ENCODE data around the gene GSTP1. TPM values are rescaled to one million over a fixed set of nuclear protein-coding genes. Genes with fewer than 3 reads are reported as not detected.
"Not testable (repeated sequence)": the region's sequence is repeated elsewhere in the genome, so short reads cannot be mapped to it uniquely, and the experiment has no call there.

GSTP1 gene
- total and polyA plus RNA-seq, 11 donors, result 294 to 830 (median 393) TPM

- intact Hi-C loops (cut with DNase I), result no loop called here
- DNase-seq, result peak; percentile 65 to 87 (median 71)
- ATAC-seq, result peak; percentile 86 to 93 (median 91)
- Histone ChIP-seq H3K36me3 (no peaks in the 10 kb centered on the region), H3K4me3 (no peak overlapping the region), H3K27me3 (no peaks in the 10 kb centered on the region), H3K27ac (peak overlapping the region in 10 of 12 donors; percentile 0 to 83 (median 38)), H3K9me3 (no peaks in the 10 kb centered on the region), H3K4me1 (peaks cover 0 to 15% (median 10%) of the 10 kb centered on the region in 12 donors)
- TF ChIP-seq POLR2A (IDR thresholded peaks at IDR 0.05) (no peak), CTCF (IDR thresholded peaks at IDR 0.05) (peak in 9 of 12 donors; percentile 12 to 57 (median 31))
- 18 to 26% (median 23%) methylated on average over 6 to 8 of the region's 8 CpGs for WGBS, 4 donors
Measured at GRCh38 chr11:67545280-67545679, 38.3 kb upstream of the GSTP1 start.

- 86 to 93% (median 91%) methylated on average over 4 of the region's 4 CpGs for whole genome bisulfite sequencing, 4 donors
- H3K36me3 ChIP-seq; H3K27me3 ChIP-seq; H3K4me3 ChIP-seq; H3K9me3 ChIP-seq; intact Hi-C loops (cut with DNase I); H3K27ac ChIP-seq; ATAC-seq; DNase-seq: not testable (repeated sequence)
- H3K4me1 ChIP-seq, result peaks cover 0 to 15% (median 10%) of the 10 kb centered on the region in 12 donors
Measured at GRCh38 chr11:67548112-67548511, 35.5 kb upstream of the GSTP1 start.

- WGBS, 4 donors, result 87 to 91% (median 90%) methylated on average over 9 of the region's 9 CpGs
- intact Hi-C loops (cut with DNase I), result no loop called here
- no peaks in the 10 kb centered on the region for H3K36me3 ChIP-seq
- no peak overlapping the region for H3K27ac ChIP-seq
- no peaks in the 10 kb centered on the region for H3K9me3 ChIP-seq
- ATAC-seq (no peak), DNase-seq (no peak)
- no peak overlapping the region for H3K4me3 ChIP-seq
- no peak for TF ChIP-seq POLR2A (IDR thresholded peaks at IDR 0.05)
- no peak for TF ChIP-seq CTCF (IDR thresholded peaks at IDR 0.05)
- H3K4me1 ChIP-seq, result peaks cover 0 to 15% (median 10%) of the 10 kb centered on the region in 12 donors
- H3K27me3 ChIP-seq, result no peaks in the 10 kb centered on the region
Measured at GRCh38 chr11:67548555-67549110, 35.0 kb upstream of the GSTP1 start.

GRCh38 chr11:67551127-67551526 lies 32.5 kb upstream of the GSTP1 start:
- Histone ChIP-seq H3K4me1 (no peaks in the 10 kb centered on the region), H3K9me3 (no peaks in the 10 kb centered on the region), H3K4me3 (no peak overlapping the region), H3K36me3 (no peaks in the 10 kb centered on the region), H3K27ac (no peak overlapping the region), H3K27me3 (no peaks in the 10 kb centered on the region)
- TF ChIP-seq CTCF (IDR thresholded peaks at IDR 0.05), result no peak
- TF ChIP-seq POLR2A (IDR thresholded peaks at IDR 0.05), result no peak
- ATAC-seq (no peak), DNase-seq (no peak)
- intact Hi-C loops (cut with DNase I), result no loop called here

- ATAC-seq; H3K27me3 ChIP-seq; H3K9me3 ChIP-seq; H3K4me3 ChIP-seq; H3K36me3 ChIP-seq; H3K4me1 ChIP-seq; DNase-seq; H3K27ac ChIP-seq; intact Hi-C loops (cut with DNase I): not testable (repeated sequence)
Measured at GRCh38 chr11:67551697-67552096, 31.9 kb upstream of the GSTP1 start.
